NCI-H1436 (cell line): Measurements from ENCODE around the gene SUGCT.

Experiments
- DNase-seq: peaks from one replicate; lab custom pipeline; 2025; lab: John Stamatoyannopoulos, UW

The SUGCT gene

GRCh38 chr7:40474790-40475680 lies 340.2 kb downstream of the SUGCT start:
- no peak for DNase-seq

DNA sequence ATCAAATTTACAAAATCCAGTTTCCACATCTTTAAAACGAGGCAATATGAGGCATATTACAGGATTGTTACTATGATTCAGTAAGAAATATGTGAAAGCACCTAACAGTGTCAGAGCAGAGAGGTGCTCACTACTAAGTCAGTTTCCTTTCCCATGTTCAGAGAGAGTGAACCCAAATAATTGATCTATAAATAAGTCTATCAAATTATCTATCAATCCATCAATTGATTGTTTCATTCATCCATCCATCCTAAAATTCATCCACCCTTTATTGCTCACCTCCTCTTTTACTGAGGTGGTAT lies 340.8 kb downstream of the SUGCT start:
- DNase-seq, result no peak

DNA sequence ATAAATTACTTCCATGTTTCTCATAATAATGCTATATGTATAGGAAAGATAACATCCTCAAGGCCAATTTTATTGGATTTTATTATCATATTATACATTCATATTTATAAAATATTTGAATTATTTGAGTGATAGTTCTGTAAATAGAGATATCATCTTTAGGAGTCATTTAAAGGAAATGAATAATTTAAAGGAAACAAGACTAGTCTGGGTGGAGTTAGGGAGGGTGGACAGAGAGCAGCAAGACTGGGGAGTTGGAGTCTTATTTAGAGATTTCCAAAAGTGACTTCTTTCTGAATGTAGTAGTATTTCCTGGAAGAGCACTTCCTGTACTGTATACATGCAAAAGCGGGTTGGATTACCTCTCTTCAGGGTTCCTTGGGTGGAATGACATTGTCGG lies 342.3 kb downstream of the SUGCT start:
- DNase-seq, result no peak

DNA sequence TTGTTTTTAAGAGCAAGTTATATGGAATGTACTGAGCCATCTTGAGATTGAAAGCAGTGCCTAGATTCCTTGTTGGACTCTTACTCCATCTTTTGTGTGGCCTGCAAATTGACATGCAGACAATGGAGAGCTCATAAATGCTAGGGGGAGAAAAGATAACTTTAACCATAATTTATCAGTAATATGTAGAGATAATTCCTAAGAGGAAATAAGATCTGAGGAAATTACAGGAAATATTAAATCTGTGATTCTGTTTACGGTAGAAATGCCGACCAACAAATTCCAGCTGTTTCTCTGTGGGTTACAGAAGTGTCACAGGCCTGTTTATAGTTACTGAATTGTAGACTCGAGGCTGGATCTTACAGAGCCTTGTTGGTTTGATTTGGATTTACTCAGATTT lies 348.0 kb downstream of the SUGCT start:
- no peak for DNase-seq

GRCh38 chr7:40483630-40484029 lies 348.8 kb downstream of the SUGCT start:
- no peak for DNase-seq

- DNase-seq, result no peak
These were observed 355.2 kb downstream of the SUGCT start for GRCh38 chr7:40489844-40490602.

DNA sequence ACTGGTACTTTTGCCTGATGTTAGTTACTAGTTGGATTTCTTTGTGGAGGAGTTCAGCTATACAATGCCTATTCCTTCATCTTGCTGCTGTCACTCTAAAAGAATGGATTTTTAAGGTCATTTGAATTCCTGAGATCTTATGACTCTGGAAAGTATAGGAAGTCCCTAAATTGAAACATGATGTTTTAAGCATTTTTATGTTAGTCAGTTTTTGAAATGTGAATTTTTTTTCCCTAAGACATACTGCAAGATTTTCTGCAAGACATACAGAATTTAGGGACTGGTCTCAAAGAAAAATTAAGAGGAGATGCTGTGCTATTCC lies 355.8 kb downstream of the SUGCT start:
- no peak for DNase-seq

DNA sequence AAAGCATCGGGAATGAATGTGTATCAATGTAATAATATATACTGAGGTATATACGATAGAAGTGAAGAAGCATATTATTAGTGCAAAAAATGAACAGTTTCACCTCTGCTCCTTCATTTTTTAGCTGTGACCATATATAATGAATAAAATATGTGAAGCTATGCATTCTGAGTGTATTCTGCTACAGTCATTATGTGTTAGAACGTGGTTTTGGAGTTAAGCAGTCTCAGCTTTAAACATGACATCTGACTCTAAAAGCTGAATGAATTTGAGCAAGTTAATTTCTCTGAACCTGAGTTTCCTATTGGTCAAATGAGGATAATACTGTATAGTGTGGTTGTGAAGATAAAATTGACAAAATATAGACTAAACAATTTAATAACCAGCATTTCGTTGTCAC lies 358.1 kb downstream of the SUGCT start:
- DNase-seq, result no peak

DNA sequence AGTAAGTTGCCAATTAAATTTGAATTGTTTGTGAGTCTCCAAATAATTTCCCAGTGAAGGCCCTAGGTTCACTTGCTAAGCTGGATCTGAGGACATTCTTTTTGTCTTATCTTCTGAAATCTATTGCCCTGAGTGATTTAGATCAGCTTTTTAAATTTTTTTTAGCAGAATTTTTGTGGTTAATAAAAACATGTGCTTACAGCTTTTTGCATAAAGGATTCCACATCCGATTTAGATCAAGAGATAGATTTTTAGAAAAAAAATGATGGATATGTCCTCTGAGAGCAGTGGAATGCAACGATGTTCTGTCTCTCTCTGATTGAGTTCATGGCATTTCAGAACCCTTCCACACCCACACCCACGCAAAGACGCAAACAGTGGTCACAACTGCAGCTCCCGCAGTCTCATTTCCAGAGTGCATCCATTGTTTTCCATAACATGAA lies 358.8 kb downstream of the SUGCT start:
- no peak for DNase-seq

- no peak for DNase-seq
These were observed 364.2 kb downstream of the SUGCT start for GRCh38 chr7:40498924-40499510.

- DNase-seq, result no peak
These were observed 364.9 kb downstream of the SUGCT start for GRCh38 chr7:40499718-40500117.

- DNase-seq, result no peak
These were observed 365.4 kb downstream of the SUGCT start for GRCh38 chr7:40500219-40500618.

DNA sequence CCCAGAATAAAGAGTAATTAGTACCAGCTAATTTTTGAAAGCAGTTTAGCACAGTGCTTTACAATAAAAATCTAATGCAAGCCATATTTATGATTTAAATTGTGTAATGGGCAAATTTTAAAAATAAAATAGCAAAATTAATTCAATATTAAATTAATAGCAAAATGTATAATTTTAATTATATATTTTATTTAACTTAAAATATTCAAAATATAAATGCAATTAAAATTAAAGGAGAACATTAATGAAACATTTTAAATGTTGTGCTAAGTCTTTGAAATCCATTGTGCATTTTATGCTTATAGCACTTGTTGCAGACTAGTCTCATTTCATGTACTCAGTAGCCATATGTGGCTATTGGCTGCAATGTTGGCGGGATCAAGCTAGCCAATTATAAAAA lies 367.6 kb downstream of the SUGCT start:
- no peak for DNase-seq

- no peak for DNase-seq
These were observed 371.4 kb downstream of the SUGCT start for GRCh38 chr7:40506158-40506557.

DNA sequence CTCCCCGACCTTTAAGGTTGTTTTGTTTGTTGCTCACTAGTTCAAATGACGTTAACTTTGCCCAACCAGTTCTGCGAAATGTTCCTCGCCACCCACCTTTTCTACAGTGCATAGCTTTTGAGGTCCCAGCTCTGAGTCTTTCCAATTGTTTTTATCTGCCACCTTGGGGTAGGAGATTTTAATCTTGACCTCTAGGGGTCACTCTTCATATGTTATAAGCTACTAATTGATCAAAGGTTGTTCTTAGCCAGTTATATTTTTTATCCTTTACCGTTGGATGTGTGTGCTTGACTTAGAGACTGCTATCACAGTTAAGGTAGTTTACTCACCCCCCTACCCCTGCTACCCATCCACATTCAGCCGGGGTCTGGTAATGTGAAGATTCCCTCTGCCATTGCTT lies 372.4 kb downstream of the SUGCT start:
- no peak for DNase-seq

GRCh38 chr7:40509287-40509996 lies 374.6 kb downstream of the SUGCT start:
- DNase-seq, result no peak

GRCh38 chr7:40516376-40516775 lies 381.6 kb downstream of the SUGCT start:
- no peak for DNase-seq

DNA sequence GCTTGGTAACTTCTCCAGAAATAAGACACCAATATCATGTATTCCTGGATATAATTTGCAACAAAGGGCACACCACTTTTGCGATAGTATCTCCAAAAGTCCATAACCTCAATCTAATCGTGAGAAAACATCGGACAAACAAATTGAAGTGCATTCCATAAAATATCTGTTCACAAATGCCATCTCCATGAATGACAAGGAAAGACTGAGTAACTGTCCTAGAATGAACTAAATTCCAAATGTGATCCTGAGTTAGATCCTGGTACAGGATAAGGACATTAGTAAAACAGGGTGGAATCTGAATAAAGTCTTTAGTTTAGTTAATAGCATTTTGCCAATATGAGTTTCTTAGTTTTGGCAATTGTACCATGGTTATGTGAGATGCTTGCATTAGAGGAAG lies 384.2 kb downstream of the SUGCT start:
- no peak for DNase-seq

DNA sequence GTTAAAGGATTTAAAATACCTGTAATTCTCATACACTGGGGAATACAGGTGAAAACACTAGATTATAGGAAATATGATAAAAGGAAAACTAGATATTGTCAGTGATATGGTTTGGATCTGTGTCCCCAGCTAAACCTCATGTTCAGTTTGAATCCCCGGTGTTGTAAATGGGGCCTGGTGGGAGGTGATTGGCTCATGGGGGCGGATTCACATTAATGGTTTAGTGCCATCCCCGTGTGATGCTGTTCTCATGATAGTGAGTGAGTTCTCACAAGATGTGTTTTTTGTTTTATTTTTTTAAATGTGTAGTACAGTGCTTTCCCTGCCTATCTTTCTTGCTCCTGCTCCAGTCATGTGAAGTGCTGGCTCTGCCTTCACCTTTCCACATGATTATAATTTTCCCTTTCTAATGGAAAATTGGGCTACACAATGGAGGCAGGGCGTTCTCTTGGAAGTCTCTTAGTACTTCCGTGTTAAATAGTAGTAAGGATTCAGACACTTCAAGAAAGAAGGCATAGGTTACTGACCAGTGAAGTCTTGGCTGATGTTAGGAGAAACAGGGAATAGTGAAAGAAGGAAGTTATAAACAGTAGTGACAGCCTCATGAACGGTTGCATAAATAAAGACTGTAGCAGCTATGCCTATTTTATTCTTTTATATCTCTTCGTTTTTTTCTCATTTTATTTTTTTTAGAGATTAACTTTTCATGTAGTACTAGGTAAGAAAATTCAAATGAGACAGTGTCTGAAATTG lies 386.4 kb downstream of the SUGCT start:
- no peak for DNase-seq

DNA sequence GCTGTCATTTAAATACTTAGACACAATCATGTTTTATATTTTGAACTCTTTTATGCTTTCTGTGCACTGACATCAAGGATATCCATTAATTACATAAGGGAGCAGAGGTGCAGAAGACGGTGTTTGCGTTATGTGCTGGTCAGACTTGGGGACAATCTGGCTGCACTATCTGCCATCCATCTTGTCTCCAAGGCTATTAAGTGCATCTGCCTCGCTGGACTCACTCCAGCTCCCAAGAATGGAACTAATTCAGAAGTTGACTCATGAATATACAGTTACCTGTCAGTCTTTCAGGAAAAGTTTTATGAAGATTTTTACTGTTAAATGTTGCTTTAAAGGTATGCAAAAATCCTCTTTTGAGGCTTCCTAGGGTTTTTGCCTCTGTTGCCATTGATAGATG lies 391.0 kb downstream of the SUGCT start:
- DNase-seq, result no peak

DNA sequence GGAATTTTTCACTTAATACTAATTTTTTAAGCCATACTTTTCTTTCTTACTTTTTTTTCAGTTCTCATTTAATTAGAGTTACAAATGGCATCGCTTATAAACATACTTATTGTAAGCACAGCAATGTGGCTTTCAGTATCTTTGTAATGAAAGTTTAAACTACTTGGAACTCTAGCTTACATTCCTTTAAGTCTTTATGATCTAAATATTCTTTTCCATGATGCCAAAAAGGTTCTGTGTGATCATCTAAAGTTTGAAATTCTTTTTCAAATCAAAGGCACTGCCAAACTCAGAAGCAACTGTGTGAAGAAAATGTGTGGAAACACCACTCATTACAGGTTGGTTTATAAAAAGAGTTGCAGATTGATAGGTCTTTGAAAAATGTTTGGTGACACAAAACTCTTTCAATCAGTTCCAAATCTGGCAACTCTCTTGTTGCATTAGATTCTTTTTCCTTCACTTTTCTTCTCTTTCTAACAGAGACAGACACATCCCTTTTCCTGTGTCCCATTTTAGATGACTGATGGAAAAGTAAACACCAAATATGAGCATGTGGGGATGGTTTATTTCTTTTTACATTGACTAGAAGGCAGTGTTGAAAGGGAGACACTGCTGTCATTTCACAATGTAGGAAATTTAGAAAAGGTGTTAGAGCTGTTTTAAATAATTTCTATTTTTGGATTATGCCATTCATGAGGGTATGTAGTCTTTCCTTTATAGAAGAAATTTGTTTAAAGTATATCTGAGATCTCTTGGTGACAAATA lies 392.3 kb downstream of the SUGCT start:
- DNase-seq, result no peak
